Liver (tissue), 9 donors: ENCODE measurements around the gene LINGO3. TPM values are rescaled to one million over a fixed set of nuclear protein-coding genes. Genes with fewer than 3 reads are reported as not detected.
A peak's percentile ranks its signal among the peaks of the same experiment; 100 is the strongest.

ENCODE experiments used
- DNase-seq: peaks from one replicate; pipeline ENCODE4 v3.0.0-alpha.2; 2017; ENCODE audit warnings: low spot score
- H3K27ac ChIP-seq, 2 donors: one replicate each; pipeline ENCODE4 v1.7.0; 2013; ENCODE audit warnings: inconsistent platforms in 2 of 2, low read length in 2 of 2, control low read depth in 1 of 2, low read depth in 1 of 2, mild to moderate bottlenecking in 1 of 2
- H3K27me3 ChIP-seq, 4 donors: one replicate each; pipeline versions ENCODE4 v1.6.1 to v1.7.0; 2013; ENCODE audit warnings: low read length in 3 of 4, inconsistent platforms in 1 of 4, mild to moderate bottlenecking in 1 of 4, moderate library complexity in 1 of 4; ENCODE audit not compliant: control insufficient read depth in 4 of 4, insufficient read depth in 4 of 4
- H3K36me3 ChIP-seq, 4 donors: one replicate each; pipeline versions ENCODE4 v1.6.1 to v1.7.0; 2013; ENCODE audit warnings: low read length in 3 of 4, mild to moderate bottlenecking in 3 of 4, low read depth in 1 of 4, moderate library complexity in 1 of 4; ENCODE audit not compliant: control insufficient read depth in 4 of 4, insufficient read depth in 3 of 4
- H3K4me1 ChIP-seq, 4 donors: one replicate each; pipeline versions ENCODE4 v1.6.1 to v1.7.0; 2013; ENCODE audit warnings: low read length in 3 of 4, mild to moderate bottlenecking in 3 of 4, moderate library complexity in 1 of 4; ENCODE audit not compliant: control insufficient read depth in 4 of 4, insufficient read depth in 4 of 4
- H3K4me3 ChIP-seq, 3 donors: one replicate each; pipeline versions ENCODE4 v1.6.1 to v1.7.0; 2013; ENCODE audit warnings: low read length in 3 of 3, control low read depth in 1 of 3, low read depth in 1 of 3, mild to moderate bottlenecking in 1 of 3
- H3K9ac ChIP-seq, 2 donors: one replicate each; pipeline ENCODE4 v1.7.0; 2013; ENCODE audit warnings: low read length in 2 of 2, mild to moderate bottlenecking in 2 of 2, moderate library complexity in 2 of 2, control low read depth in 1 of 2, low read depth in 1 of 2
- H3K9me3 ChIP-seq, 4 donors: one replicate each; pipeline versions ENCODE4 v1.6.1 to v1.7.0; 2013; ENCODE audit warnings: low read length in 3 of 4; ENCODE audit not compliant: control insufficient read depth in 4 of 4
- EGR1 ChIP-seq, 2 donors: IDR thresholded peaks; 2 replicates each; pipeline ENCODE4 v1.6.1; 2016 to 2018; ENCODE audit warnings: antibody characterized with exemption in 2 of 2, low read depth in 2 of 2
- FOXA1 ChIP-seq: IDR thresholded peaks from 2 replicates; pipeline ENCODE4 v1.6.1; 2016; ENCODE audit warnings: antibody characterized with exemption
- GABPA ChIP-seq, 2 donors: IDR thresholded peaks in 1 of 2; conservative IDR thresholded peaks in 1 of 2; 2 replicates each; pipeline ENCODE4 v1.6.1; 2016; ENCODE audit warnings: antibody characterized with exemption in 2 of 2, mild to moderate bottlenecking in 1 of 2, moderate library complexity in 1 of 2
- HNF4A ChIP-seq, 2 donors: conservative IDR thresholded peaks; 2 replicates each; pipeline ENCODE4 v1.6.1; 2016; ENCODE audit warnings: antibody characterized with exemption in 2 of 2, mild to moderate bottlenecking in 2 of 2
- HNF4G ChIP-seq: IDR thresholded peaks from 2 replicates; pipeline ENCODE4 v1.6.1; 2016; ENCODE audit warnings: antibody characterized with exemption
- RXRA ChIP-seq, 2 donors: IDR thresholded peaks; 2 replicates each; pipeline ENCODE4 v1.6.1; 2017 to 2018; ENCODE audit warnings: antibody characterized with exemption in 2 of 2, mild to moderate bottlenecking in 1 of 2
- SP1 ChIP-seq: IDR thresholded peaks from 2 replicates; pipeline ENCODE4 v1.6.1; 2018; ENCODE audit warnings: antibody characterized with exemption, mild to moderate bottlenecking
- TAF1 ChIP-seq: conservative IDR thresholded peaks from 2 replicates; pipeline ENCODE4 v1.6.1; 2016; ENCODE audit warnings: antibody characterized with exemption, mild to moderate bottlenecking
- YY1 ChIP-seq: IDR thresholded peaks from 2 replicates; pipeline ENCODE4 v1.6.1; 2016; ENCODE audit warnings: antibody characterized with exemption, mild to moderate bottlenecking
- WGBS: extraction: QIAGEN DNeasy Blood & Tissue Kit; methylation state at CpG from one replicate; pipeline ENCODE4 v1.1.7; 2013; 5-methylcytosine and 5-hydroxymethylcytosine counted together
- polyA plus RNA-seq, 2 donors: library from polyadenylated mRNA; stranded (reverse) in 1 of 2; unstranded in 1 of 2; fragments of 200-250 nt in 1 of 2; fragments of >200 nt in 1 of 2; fragmentation: Nextera tagmentation in 1 of 2; extraction: Ambion mirVana in 1 of 2; gene quantifications; one replicate each; pipeline versions ENCODE4 v1.2.1 to v1.2.3, GENCODE V29; 2013 to 2015
- total RNA-seq, 2 donors: library from RNA; depleted of rRNA; stranded (reverse); fragments of >200 nt; gene quantifications; one replicate each; pipeline ENCODE4 v1.2.3, GENCODE V29; 2014
- TF ChIP-seq, protein P1 (sequence below): IDR thresholded peaks from 2 replicates; pipeline ENCODE4 v1.6.1; 2016; ENCODE audit warnings: antibody characterized with exemption
- TF ChIP-seq, protein P2 (sequence below): IDR thresholded peaks from 2 replicates; pipeline ENCODE4 v1.6.1; 2016; ENCODE audit warnings: antibody characterized with exemption
- donor health status: healthy.
- donor health status: healthy.
- donor health status: healthy.
- donor health status: healthy.
- donor health status: healthy.

The LINGO3 gene
- total and polyA plus RNA-seq, 4 donors: 0.02 to 0.08 (median 0.07) TPM

DNA sequence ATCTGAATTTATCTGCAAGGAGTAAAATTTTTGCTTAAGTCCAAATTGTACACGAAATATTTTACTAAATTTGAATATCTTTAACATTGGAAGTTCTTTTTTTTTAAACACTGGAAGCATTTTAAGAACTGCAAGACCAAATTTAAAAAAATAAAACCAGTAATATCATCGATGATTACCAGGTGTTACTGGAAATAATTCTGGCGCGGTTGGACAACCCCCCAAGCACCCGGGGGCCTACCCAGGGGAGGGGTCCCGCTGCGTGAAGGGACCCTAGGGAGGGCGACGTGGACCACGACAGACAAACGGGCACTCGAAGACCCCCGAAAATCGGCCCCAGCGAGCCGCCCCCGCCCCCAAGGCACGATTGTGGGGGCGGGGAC, 39.1 kb downstream of the LINGO3 start:
- Histone ChIP-seq H3K27ac (peak overlapping the region; percentile 66 to 78), H3K4me1 (peaks cover 12 to 44% (median 33%) of the 10 kb centered on the region in 4 donors), H3K36me3 (peaks cover 4 to 9% (median 8%) of the 10 kb centered on the region in 4 donors), H3K27me3 (no peaks in the 10 kb centered on the region), H3K9ac (peak overlapping the region in 1 of 2 donors; percentile 88), H3K4me3 (peak overlapping the region; percentile 63 to 74 (median 72)), H3K9me3 (no peaks in the 10 kb centered on the region)
- DNase-seq: no peak
- WGBS: under 1% methylated on average over 19 of the region's 19 CpGs
- TF ChIP-seq HNF4G (no peak), EGR1 (IDR thresholded peaks at IDR 0.05; ENCODE audit: low read depth in 2 of 2) (peak in 1 of 2 donors; percentile 34)

DNA sequence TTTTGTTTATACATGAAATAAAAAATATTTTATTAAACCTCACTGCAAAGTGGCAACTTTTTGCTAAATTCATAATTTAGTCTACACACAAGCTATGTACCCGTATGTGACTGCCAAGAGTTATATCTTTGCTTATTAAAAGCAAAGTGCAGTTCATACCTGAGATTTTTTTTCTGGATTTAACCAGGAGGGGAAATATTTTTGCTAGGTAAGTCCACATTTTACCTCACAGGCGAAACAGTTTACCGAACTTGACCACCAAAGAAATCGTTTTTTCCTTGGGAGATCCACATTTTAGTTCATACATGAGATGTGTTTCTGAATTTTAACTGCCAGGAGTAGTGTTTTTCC, 39.5 kb downstream of the LINGO3 start:
- peak overlapping the region in 2 of 3 donors; percentile 72 to 74 for H3K4me3 ChIP-seq
- H3K9ac ChIP-seq: peak overlapping the region; percentile 36 to 88
- 42% methylated on average over 4 of the region's 4 CpGs for WGBS
- no peaks in the 10 kb centered on the region for H3K9me3 ChIP-seq
- H3K27ac ChIP-seq: peak overlapping the region; percentile 66 to 78
- H3K27me3 ChIP-seq: no peaks in the 10 kb centered on the region
- H3K36me3 ChIP-seq: peaks cover 4 to 9% (median 7%) of the 10 kb centered on the region in 4 donors
- peaks cover 10 to 40% (median 31%) of the 10 kb centered on the region in 4 donors for H3K4me1 ChIP-seq
- TF ChIP-seq SP1 (no peak), FOXA1 (no peak), HNF4A (conservative IDR thresholded peaks at IDR 0.05) (no peak), RXRA (IDR thresholded peaks at IDR 0.05) (no peak), GABPA (IDR thresholded peaks at IDR 0.05 in 1 of 2, conservative IDR thresholded peaks at IDR 0.05 in 1 of 2) (no peak), YY1 (peak; percentile 31)
- TF ChIP-seq, protein P1, sequence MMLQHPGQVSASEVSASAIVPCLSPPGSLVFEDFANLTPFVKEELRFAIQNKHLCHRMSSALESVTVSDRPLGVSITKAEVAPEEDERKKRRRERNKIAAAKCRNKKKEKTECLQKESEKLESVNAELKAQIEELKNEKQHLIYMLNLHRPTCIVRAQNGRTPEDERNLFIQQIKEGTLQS: no peak
- TF ChIP-seq, protein P2, sequence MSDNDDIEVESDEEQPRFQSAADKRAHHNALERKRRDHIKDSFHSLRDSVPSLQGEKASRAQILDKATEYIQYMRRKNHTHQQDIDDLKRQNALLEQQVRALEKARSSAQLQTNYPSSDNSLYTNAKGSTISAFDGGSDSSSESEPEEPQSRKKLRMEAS: no peak
- no peak for DNase-seq

DNA sequence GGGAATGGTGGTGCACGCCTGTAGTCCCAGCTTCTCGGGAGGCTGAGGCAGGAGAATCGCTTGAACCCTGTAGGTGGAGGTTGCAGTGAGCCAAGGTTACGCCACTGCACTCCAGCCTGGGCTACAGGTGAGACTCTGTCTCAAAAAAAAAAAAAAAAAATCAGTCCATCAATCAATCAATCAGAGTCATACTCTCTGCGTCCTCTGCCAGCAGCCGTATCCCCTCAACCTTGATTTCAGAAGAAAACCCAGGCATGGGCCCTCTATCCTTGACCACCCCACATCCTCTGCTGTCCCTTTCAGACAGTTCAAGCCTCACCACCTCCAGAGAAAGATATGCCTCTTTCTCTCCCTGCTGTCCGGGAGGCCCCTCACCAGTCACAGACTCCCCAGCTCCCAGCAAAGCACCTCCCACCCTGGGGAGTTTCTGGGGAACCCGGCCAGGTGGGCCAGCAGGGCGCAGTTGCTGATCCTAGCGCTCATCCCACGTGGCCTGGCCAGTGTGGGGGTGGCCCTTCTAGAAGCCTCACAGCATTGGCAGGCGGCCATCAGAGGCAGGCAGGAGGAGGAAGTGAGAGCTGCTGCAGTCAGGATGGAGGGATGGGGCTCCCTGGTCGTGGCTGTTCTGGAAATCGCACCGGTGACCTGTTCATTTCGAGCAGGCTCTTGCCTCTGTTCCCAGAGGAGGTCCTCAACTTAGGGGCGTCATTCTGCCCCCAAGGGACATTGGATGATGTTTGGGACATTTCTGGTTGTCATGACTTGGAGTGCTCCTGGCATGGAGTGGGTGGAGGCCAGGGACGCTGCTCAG, 41.6 kb downstream of the LINGO3 start:
- 53% methylated on average over 18 of the region's 18 CpGs for WGBS
- Histone ChIP-seq H3K4me1 (peaks cover 3 to 20% (median 13%) of the 10 kb centered on the region in 4 donors), H3K27ac (peak overlapping the region; percentile 48 to 62), H3K36me3 (no peaks in the 10 kb centered on the region), H3K27me3 (no peaks in the 10 kb centered on the region), H3K4me3 (no peak overlapping the region), H3K9me3 (no peaks in the 10 kb centered on the region), H3K9ac (peak overlapping the region in 1 of 2 donors; percentile 51)
- peak; percentile 82 for DNase-seq
- TF ChIP-seq, protein P2: peak; percentile 33
- peak in 1 of 2 donors; percentile 69 for TF ChIP-seq EGR1 (IDR thresholded peaks at IDR 0.05; ENCODE audit: low read depth in 2 of 2)
- TF ChIP-seq TAF1: no peak
